Measurements from ENCODE around the gene AXIN1.
"Not testable (repeated sequence)": the region's sequence is repeated elsewhere in the genome, so short reads cannot be mapped to it uniquely, and the experiment has no call there.

The AXIN1 gene

GRCh38 chr16:369275-369865, 16.8 kb upstream of the AXIN1 start:
- ATAC-seq (no peak), DNase-seq (no peak)

GRCh38 chr16:368388-369158, 16.1 kb upstream of the AXIN1 start:
- DNase-seq (no peak), ATAC-seq (no peak)

- DNase-seq = no peak
- ATAC-seq = no peak
Observed at GRCh38 chr16:367333-367903, 14.9 kb upstream of the AXIN1 start.

- ATAC-seq = no peak
- DNase-seq = no peak
Observed at GRCh38 chr16:366476-366875, 14.0 kb upstream of the AXIN1 start.

GRCh38 chr16:364595-365491, 12.3 kb upstream of the AXIN1 start:
- DNase-seq = no peak
- no peak for ATAC-seq

GRCh38 chr16:363766-364490, 11.4 kb upstream of the AXIN1 start:
- DNase-seq (no peak), ATAC-seq (no peak)

- DNase-seq (no peak), ATAC-seq (no peak)
Observed at GRCh38 chr16:363110-363765, 10.7 kb upstream of the AXIN1 start.

- not testable (repeated sequence) for ATAC-seq, DNase-seq
Observed at GRCh38 chr16:362702-362999, 10.1 kb upstream of the AXIN1 start.

GRCh38 chr16:361872-362701, 9.6 kb upstream of the AXIN1 start:
- DNase-seq (peak; percentile 78), ATAC-seq (peak; percentile 86)

GRCh38 chr16:361341-361871, 8.9 kb upstream of the AXIN1 start:
- no peak for DNase-seq
- ATAC-seq = no peak

- no peak for DNase-seq
- no peak for ATAC-seq
Observed at GRCh38 chr16:360698-361336, 8.3 kb upstream of the AXIN1 start.

GRCh38 chr16:359871-360697, 7.6 kb upstream of the AXIN1 start:
- DNase-seq (no peak), ATAC-seq (no peak)

GRCh38 chr16:359067-359763, 6.7 kb upstream of the AXIN1 start:
- no peak for ATAC-seq
- no peak for DNase-seq

GRCh38 chr16:356741-357140, 4.2 kb upstream of the AXIN1 start:
- DNase-seq = no peak
- ATAC-seq = no peak

- DNase-seq = peak; percentile 36
- ATAC-seq = no peak
Observed at GRCh38 chr16:354971-355461, 2.5 kb upstream of the AXIN1 start.

GRCh38 chr16:354291-354881, 1.9 kb upstream of the AXIN1 start:
- DNase-seq (no peak), ATAC-seq (no peak)

- DNase-seq (no peak), ATAC-seq (no peak)
Observed at GRCh38 chr16:353404-354290, 1.1 kb upstream of the AXIN1 start.

Measured in stimulated activated naive CD8-positive, alpha-beta T cell treated with anti-CD3 and anti-CD28 coated beads, Interleukin-15, Interleukin-2, amounts not matched to agents 100 U/mL and 50 U/mL, for 24 hours (primary cell).